VCaP (cell line): ENCODE measurements around the gene ABHD1.

Source experiments
- H3K27ac ChIP-seq: fragments of 450-650 bp; 2 replicates; pipeline ENCODE4 v1.5.1; 2017
- CTCF ChIP-seq: fragments of 450-650 bp; conservative IDR thresholded peaks from 2 replicates; pipeline ENCODE4 v1.5.1; 2017; ENCODE audit warnings: mild to moderate bottlenecking, moderate library complexity

Gene ABHD1

GRCh38 chr2:27152102-27152795 is 28.6 kb downstream of the ABHD1 start:
- no peak for TF ChIP-seq CTCF
- H3K27ac ChIP-seq = no peak overlapping the region

GRCh38 chr2:27152796-27153464 is 29.3 kb downstream of the ABHD1 start:
- H3K27ac ChIP-seq = no peak overlapping the region
- TF ChIP-seq CTCF = no peak

GRCh38 chr2:27154488-27154887 is 30.9 kb downstream of the ABHD1 start:
- no peak overlapping the region for H3K27ac ChIP-seq
- no peak for TF ChIP-seq CTCF

GRCh38 chr2:27155069-27155520 is 31.5 kb downstream of the ABHD1 start:
- no peak for TF ChIP-seq CTCF
- H3K27ac ChIP-seq = no peak overlapping the region

- no peak for TF ChIP-seq CTCF
- no peak overlapping the region for H3K27ac ChIP-seq
Observed at GRCh38 chr2:27158468-27158867, 34.9 kb downstream of the ABHD1 start.

GRCh38 chr2:27159271-27159670 is 35.7 kb downstream of the ABHD1 start:
- TF ChIP-seq CTCF = no peak
- H3K27ac ChIP-seq = no peak overlapping the region

GRCh38 chr2:27160191-27160590 is 36.6 kb downstream of the ABHD1 start:
- no peak overlapping the region for H3K27ac ChIP-seq
- TF ChIP-seq CTCF = no peak
